H1 (cell line): ENCODE data around the gene FANCI. TPM values are rescaled to one million over a fixed set of nuclear protein-coding genes. Genes with fewer than 3 reads are reported as not detected.

Experiments
- EP300 ChIP-seq, 2 experiments: IDR thresholded peaks; 1 replicate in 1 of 2; 2 replicates in 1 of 2; pipeline ENCODE4 v1.6.1; 2011 to 2012; ENCODE audit warnings: low read depth in 2 of 2, low read length in 2 of 2, mild to moderate bottlenecking in 2 of 2, borderline replicate concordance in 1 of 2, inconsistent platforms in 1 of 2, moderate library complexity in 1 of 2
- MAFK ChIP-seq: IDR thresholded peaks from 2 replicates; pipeline ENCODE4 v1.6.1; 2012; ENCODE audit warnings: low read depth, mild to moderate bottlenecking, improper control_type of control experiment, low read length
- polyA plus RNA-seq, 7 experiments: library from polyadenylated mRNA; depleted of rRNA in 3 of 7; stranded (reverse) in 5 of 7; unstranded in 2 of 7; fragments of >200 nt in 5 of 7; fragments of 200-250 nt in 2 of 7; gene quantifications; 1 replicate in 5 of 7; 2 replicates in 1 of 7; 4 replicates in 1 of 7; pipeline versions ENCODE4 v1.2.1 to v1.2.3, GENCODE V29; 2011 to 2013; ENCODE audit warnings: missing spikeins in 2 of 7, mixed read lengths in 2 of 7
- total RNA-seq: library from RNA; stranded (reverse); fragmentation: NEBNext Ultra II Directional; extraction: Animal tissue kit (Norgen Biotek cat#: 25700); gene quantifications from 2 replicates; pipeline ENCODE4 v1.2.1, GENCODE V29; 2021

The FANCI gene
- total and polyA plus RNA-seq, 2 of the 8 experiments (the other 6 are each of a cell fraction or from before 2014, with no cell fraction given), result 37.8 to 115 TPM

GRCh38 chr15:89282631-89283030, 38.9 kb downstream of the FANCI start (continued):
- TF ChIP-seq EP300 (IDR thresholded peaks at IDR 0.05; ENCODE audit: borderline replicate concordance in 1 of 2, low read depth in 2 of 2, low read length in 2 of 2) (no peak), MAFK (no peak)
- TF ChIP-seq, all 59 proteins: peak for 0
